C4-2B (cell line): Measurements from ENCODE around the gene FBXL13.

ENCODE experiments used
- ZFX ChIP-seq: fragments of 450-650 bp; IDR thresholded peaks from 2 replicates; pipeline ENCODE4 v1.6.1; 2017
- TF ChIP-seq, protein P1 (sequence below): fragments of 450-650 bp; conservative IDR thresholded peaks from 2 replicates; pipeline ENCODE4 v1.5.1; 2017; ENCODE audit warnings: mild to moderate bottlenecking

- TF ChIP-seq, protein P1, sequence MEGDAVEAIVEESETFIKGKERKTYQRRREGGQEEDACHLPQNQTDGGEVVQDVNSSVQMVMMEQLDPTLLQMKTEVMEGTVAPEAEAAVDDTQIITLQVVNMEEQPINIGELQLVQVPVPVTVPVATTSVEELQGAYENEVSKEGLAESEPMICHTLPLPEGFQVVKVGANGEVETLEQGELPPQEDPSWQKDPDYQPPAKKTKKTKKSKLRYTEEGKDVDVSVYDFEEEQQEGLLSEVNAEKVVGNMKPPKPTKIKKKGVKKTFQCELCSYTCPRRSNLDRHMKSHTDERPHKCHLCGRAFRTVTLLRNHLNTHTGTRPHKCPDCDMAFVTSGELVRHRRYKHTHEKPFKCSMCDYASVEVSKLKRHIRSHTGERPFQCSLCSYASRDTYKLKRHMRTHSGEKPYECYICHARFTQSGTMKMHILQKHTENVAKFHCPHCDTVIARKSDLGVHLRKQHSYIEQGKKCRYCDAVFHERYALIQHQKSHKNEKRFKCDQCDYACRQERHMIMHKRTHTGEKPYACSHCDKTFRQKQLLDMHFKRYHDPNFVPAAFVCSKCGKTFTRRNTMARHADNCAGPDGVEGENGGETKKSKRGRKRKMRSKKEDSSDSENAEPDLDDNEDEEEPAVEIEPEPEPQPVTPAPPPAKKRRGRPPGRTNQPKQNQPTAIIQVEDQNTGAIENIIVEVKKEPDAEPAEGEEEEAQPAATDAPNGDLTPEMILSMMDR: no peak
- TF ChIP-seq ZFX: no peak
Observed at GRCh38 chr7:102991540-102992214, 82.9 kb downstream of the FBXL13 start.
